Astrocyte (in vitro differentiated cells and primary cell): Measurements from ENCODE around the gene ZBTB22. TPM values are rescaled to one million over a fixed set of nuclear protein-coding genes. Genes with fewer than 3 reads are reported as not detected.
A peak's percentile ranks its signal among the peaks of the same experiment; 100 is the strongest.
"Not testable (repeated sequence)": the region's sequence is repeated elsewhere in the genome, so short reads cannot be mapped to it uniquely, and the experiment has no call there.

Experiments
- DNase-seq: peaks from one replicate; pipeline ENCODE4 v3.0.0-alpha.2; 2010; ENCODE audit warnings: low read depth
- FAIRE-seq: peaks from 2 replicates; lab custom pipeline; 2011; peaks lifted over from hg19 to GRCh38; lab: Jason Lieb, UNC
- H2AFZ ChIP-seq: 2 replicates; pipeline ENCODE4 v1.6.0; 2012; ENCODE audit warnings: low read depth, low read length, inconsistent platforms
- H3K27ac ChIP-seq: 2 replicates; pipeline ENCODE4 v1.5.1; 2011; ENCODE audit warnings: low read depth, low read length, inconsistent platforms
- H3K27me3 ChIP-seq: 2 replicates; pipeline ENCODE4 v1.6.0; 2011; ENCODE audit warnings: low read length, inconsistent platforms; ENCODE audit not compliant: insufficient read depth
- H3K36me3 ChIP-seq: 2 replicates; pipeline ENCODE4 v1.5.1; 2011; ENCODE audit warnings: low read length, inconsistent platforms; ENCODE audit not compliant: insufficient read depth
- H3K4me1 ChIP-seq: 2 replicates; pipeline ENCODE4 v1.5.1; 2011; ENCODE audit warnings: low read length, inconsistent platforms; ENCODE audit not compliant: insufficient read depth
- H3K4me2 ChIP-seq: 2 replicates; pipeline ENCODE4 v1.6.0; 2012; ENCODE audit warnings: low read length, inconsistent platforms
- H3K4me3 ChIP-seq: 2 replicates; pipeline ENCODE4 v1.5.1; 2011; ENCODE audit warnings: low read depth, mild to moderate bottlenecking, low read length, inconsistent platforms; ENCODE audit not compliant: insufficient read depth
- H3K79me2 ChIP-seq: 2 replicates; pipeline ENCODE4 v1.6.0; 2012; ENCODE audit warnings: mild to moderate bottlenecking, low read length, inconsistent platforms; ENCODE audit not compliant: insufficient read depth
- H3K9ac ChIP-seq: 2 replicates; pipeline ENCODE4 v1.6.0; 2012; ENCODE audit warnings: mild to moderate bottlenecking, low read length, inconsistent platforms
- H3K9me3 ChIP-seq: 2 replicates; pipeline ENCODE4 v1.5.1; 2012; ENCODE audit warnings: low read depth, mild to moderate bottlenecking, low read length, inconsistent platforms; ENCODE audit not compliant: insufficient read depth
- H4K20me1 ChIP-seq: 2 replicates; pipeline ENCODE4 v1.6.0; 2012; ENCODE audit warnings: low read length, inconsistent platforms; ENCODE audit not compliant: insufficient read depth
- H3K27ac Mint-ChIP-seq: one replicate; pipeline ENCODE4 v1.8.0; 2021; ENCODE audit warnings: mild to moderate bottlenecking, mixed read lengths; ENCODE audit not compliant: unreplicated experiment
- H3K27me3 Mint-ChIP-seq: one replicate; pipeline ENCODE4 v1.8.0; 2021; ENCODE audit warnings: low read depth, mixed read lengths; ENCODE audit not compliant: unreplicated experiment
- H3K36me3 Mint-ChIP-seq: one replicate; pipeline ENCODE4 v1.8.0; 2021; ENCODE audit warnings: low read depth, mixed read lengths; ENCODE audit not compliant: unreplicated experiment
- H3K4me1 Mint-ChIP-seq: one replicate; pipeline ENCODE4 v1.8.0; 2021; ENCODE audit warnings: low read depth, mixed read lengths; ENCODE audit not compliant: unreplicated experiment
- H3K4me3 Mint-ChIP-seq: one replicate; pipeline ENCODE4 v1.8.0; 2021; ENCODE audit warnings: mild to moderate bottlenecking, moderate library complexity, mixed read lengths; ENCODE audit not compliant: unreplicated experiment
- H3K9me3 Mint-ChIP-seq: one replicate; pipeline ENCODE4 v1.8.0; 2021; ENCODE audit warnings: mild to moderate bottlenecking, mixed read lengths; ENCODE audit not compliant: unreplicated experiment
- EZH2 ChIP-seq: IDR thresholded peaks from 2 replicates; pipeline ENCODE4 v1.6.1; 2012; ENCODE audit warnings: mild to moderate bottlenecking, low read length, inconsistent platforms; ENCODE audit not compliant: insufficient read depth
- total RNA-seq: library from RNA; stranded (reverse); gene quantifications from 2 replicates; pipeline ENCODE4 v1.2.1, GENCODE V29; 2021
- TF ChIP-seq, protein P1 (sequence below): IDR thresholded peaks from 2 replicates; pipeline ENCODE4 v1.5.1; 2011; ENCODE audit warnings: low read depth, mild to moderate bottlenecking, inconsistent platforms, low read length, moderate library complexity; ENCODE audit not compliant: insufficient read depth

ZBTB22 gene
- total RNA-seq, 1 donor from 2014 or later: 13.1 TPM

DNA sequence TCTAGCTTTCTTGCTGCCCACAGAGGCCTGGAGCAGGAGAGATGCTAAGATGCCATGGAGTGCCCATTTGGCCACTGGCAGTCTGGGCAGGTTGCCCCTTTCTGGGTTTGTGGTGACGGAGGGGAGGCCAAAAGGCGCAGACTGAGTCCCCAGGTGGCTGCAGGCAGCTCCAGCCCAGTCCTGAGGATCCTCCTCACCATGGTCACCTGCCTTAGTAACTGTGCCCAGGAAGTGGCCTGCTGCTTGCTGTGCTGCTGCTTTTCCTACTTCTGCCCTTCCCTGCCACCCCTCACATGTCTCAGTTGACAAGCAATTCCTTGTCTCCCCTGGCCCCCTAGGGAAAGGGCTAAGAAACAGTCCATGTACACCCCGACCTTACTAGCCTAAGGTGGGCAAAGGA, 38.8 kb upstream of the ZBTB22 start:
- Histone ChIP-seq H2AFZ (no peak overlapping the region), H3K27ac (no peak overlapping the region), H3K4me2 (no peak overlapping the region), H4K20me1 (no peaks in the 10 kb centered on the region), H3K9ac (no peak overlapping the region), H3K4me3 (no peak overlapping the region), H3K36me3 (no peaks in the 10 kb centered on the region), H3K79me2 (no peaks in the 10 kb centered on the region), H3K4me1 (no peaks in the 10 kb centered on the region), H3K27me3 (peaks cover 20% of the 10 kb centered on the region), H3K9me3 (no peaks in the 10 kb centered on the region)
- FAIRE-seq (no peak), DNase-seq (no peak)
- Mint-ChIP-seq H3K36me3 (peaks cover 2% of the 10 kb centered on the region), H3K4me3 (no peak overlapping the region), H3K27me3 (peaks cover 19% of the 10 kb centered on the region), H3K27ac (no peak overlapping the region), H3K4me1 (peaks cover 1% of the 10 kb centered on the region), H3K9me3 (peaks cover 7% of the 10 kb centered on the region)
- TF ChIP-seq EZH2: no peak
- TF ChIP-seq, protein P1, sequence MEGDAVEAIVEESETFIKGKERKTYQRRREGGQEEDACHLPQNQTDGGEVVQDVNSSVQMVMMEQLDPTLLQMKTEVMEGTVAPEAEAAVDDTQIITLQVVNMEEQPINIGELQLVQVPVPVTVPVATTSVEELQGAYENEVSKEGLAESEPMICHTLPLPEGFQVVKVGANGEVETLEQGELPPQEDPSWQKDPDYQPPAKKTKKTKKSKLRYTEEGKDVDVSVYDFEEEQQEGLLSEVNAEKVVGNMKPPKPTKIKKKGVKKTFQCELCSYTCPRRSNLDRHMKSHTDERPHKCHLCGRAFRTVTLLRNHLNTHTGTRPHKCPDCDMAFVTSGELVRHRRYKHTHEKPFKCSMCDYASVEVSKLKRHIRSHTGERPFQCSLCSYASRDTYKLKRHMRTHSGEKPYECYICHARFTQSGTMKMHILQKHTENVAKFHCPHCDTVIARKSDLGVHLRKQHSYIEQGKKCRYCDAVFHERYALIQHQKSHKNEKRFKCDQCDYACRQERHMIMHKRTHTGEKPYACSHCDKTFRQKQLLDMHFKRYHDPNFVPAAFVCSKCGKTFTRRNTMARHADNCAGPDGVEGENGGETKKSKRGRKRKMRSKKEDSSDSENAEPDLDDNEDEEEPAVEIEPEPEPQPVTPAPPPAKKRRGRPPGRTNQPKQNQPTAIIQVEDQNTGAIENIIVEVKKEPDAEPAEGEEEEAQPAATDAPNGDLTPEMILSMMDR: no peak

DNA sequence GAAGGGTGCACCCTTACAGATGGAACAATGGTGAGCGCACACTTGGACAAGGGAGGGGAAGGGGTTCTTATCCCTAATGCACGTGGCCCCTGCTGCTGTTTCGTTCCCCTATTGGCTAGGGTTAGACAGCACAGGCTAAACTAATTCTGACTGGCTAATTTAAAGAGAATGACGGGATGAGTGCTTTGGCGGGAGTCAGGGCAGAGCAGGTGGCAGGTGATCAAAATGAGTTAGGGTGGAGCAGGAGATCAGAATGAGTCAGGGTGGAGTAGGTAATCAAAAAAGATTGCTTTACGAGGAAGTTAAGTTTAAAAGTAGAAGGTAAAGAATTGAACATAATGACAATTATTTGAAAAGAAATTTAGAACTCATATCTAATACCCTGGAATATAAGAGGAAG, 38.3 kb upstream of the ZBTB22 start:
- H2AFZ ChIP-seq, H3K9ac ChIP-seq, H3K27ac Mint-ChIP-seq, H3K4me2 ChIP-seq, H3K4me3 Mint-ChIP-seq, H3K79me2 ChIP-seq, FAIRE-seq, H3K9me3 ChIP-seq, H4K20me1 ChIP-seq, H3K27ac ChIP-seq, H3K36me3 ChIP-seq, H3K4me1 Mint-ChIP-seq, H3K4me3 ChIP-seq, H3K36me3 Mint-ChIP-seq, H3K9me3 Mint-ChIP-seq, DNase-seq, H3K4me1 ChIP-seq: not testable (repeated sequence)
- H3K27me3 ChIP-seq: peaks cover 20% of the 10 kb centered on the region
- H3K27me3 Mint-ChIP-seq: peaks cover 19% of the 10 kb centered on the region

DNA sequence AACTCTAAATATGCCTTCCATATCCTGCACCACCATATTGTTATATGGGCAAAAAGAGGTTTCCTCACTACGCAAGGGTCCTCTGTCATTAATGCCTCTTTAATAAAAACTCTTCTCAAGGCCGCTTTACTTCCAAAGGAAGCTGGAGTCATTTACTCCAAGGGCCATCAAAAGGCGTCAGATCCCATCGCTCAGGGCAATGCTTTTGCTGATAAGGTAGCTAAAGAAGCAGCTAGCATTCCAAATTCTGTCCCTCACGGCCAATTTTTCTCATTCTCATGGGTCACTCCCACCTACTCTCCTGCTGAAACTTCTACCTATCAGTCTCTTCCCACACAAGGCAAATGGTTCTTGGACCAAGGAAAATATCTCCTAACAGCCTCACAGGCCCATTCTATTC, 30.3 kb upstream of the ZBTB22 start:
- FAIRE-seq (no peak), DNase-seq (no peak)
- Mint-ChIP-seq H3K9me3 (no peaks in the 10 kb centered on the region), H3K27ac (no peak overlapping the region), H3K36me3 (peaks cover 1% of the 10 kb centered on the region), H3K4me1 (peaks cover 12% of the 10 kb centered on the region), H3K4me3 (peak overlapping the region; percentile 14), H3K27me3 (peaks cover 32% of the 10 kb centered on the region)
- Histone ChIP-seq H3K27me3 (peaks cover 9% of the 10 kb centered on the region), H3K79me2 (no peaks in the 10 kb centered on the region), H3K36me3 (no peaks in the 10 kb centered on the region), H3K27ac (no peak overlapping the region), H3K4me1 (no peaks in the 10 kb centered on the region), H4K20me1 (no peaks in the 10 kb centered on the region), H3K4me3 (no peak overlapping the region), H3K4me2 (no peak overlapping the region), H3K9ac (no peak overlapping the region), H2AFZ (no peak overlapping the region), H3K9me3 (no peaks in the 10 kb centered on the region)
- TF ChIP-seq EZH2: no peak
- TF ChIP-seq, protein P1: no peak

DNA sequence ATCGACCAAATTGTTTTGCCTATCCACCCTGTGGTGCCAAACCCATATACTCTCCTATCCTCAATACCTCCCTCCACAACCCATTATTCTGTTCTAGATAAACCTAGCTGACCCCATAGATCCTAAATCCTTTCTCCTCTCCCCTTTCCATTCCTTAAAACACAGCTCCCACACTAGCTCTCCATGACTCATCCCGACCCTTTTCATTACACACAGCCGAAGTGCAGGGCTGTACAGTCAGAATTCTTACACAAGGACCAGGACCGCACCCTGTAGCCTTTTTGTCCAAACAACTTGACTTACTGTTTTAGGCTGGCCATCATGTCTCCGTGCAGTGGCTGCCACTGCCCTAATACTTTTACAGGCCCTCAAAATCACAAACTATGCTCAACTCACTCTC, 29.4 kb upstream of the ZBTB22 start:
- not testable (repeated sequence) for H3K36me3 Mint-ChIP-seq, H3K27ac ChIP-seq, H3K36me3 ChIP-seq, H3K27ac Mint-ChIP-seq, H4K20me1 ChIP-seq, FAIRE-seq, H3K4me2 ChIP-seq, H2AFZ ChIP-seq, H3K9me3 ChIP-seq, H3K4me1 ChIP-seq, H3K9me3 Mint-ChIP-seq, H3K79me2 ChIP-seq, H3K9ac ChIP-seq, H3K27me3 ChIP-seq, H3K4me3 ChIP-seq, H3K4me3 Mint-ChIP-seq
- Mint-ChIP-seq H3K27me3 (peaks cover 29% of the 10 kb centered on the region), H3K4me1 (peaks cover 12% of the 10 kb centered on the region)
- DNase-seq: peak; percentile 32
